ENCODE data around the gene MAP2K2. TPM values are rescaled to one million over a fixed set of nuclear protein-coding genes. Genes with fewer than 3 reads are reported as not detected.

MAP2K2 gene
- polyA plus RNA-seq, 3 donors = 79.8 to 125 (median 104) TPM

Other genes with a start within 250 kb of the MAP2K2 start
- under 1 TPM in 1 of 3 donors, not detected in 2; 0.10 TPM for gene ATCAY, start 243.4 kb downstream of the MAP2K2 start, polyA plus RNA-seq
- 1 to 10 TPM in 2 of 3 donors, under 1 TPM in 1; 0.15 to 2.9 (median 1.1) TPM for gene NMRK2, start 191.1 kb downstream of the MAP2K2 start, polyA plus RNA-seq
- gene DAPK3, start 153.0 kb downstream of the MAP2K2 start, polyA plus RNA-seq = 10 to 100 TPM; 46.4 to 78.1 (median 61.3) TPM
- 1,000 to 10,000 TPM; 1,566 to 2,151 (median 1,831) TPM for gene EEF2, start 138.7 kb downstream of the MAP2K2 start, polyA plus RNA-seq
- gene PIAS4, start 116.4 kb downstream of the MAP2K2 start, polyA plus RNA-seq = 10 to 100 TPM in 2 of 3 donors, 1 to 10 TPM in 1; 9.0 to 13.3 (median 10.9) TPM
- gene ZBTB7A, start 57.2 kb downstream of the MAP2K2 start, polyA plus RNA-seq = 10 to 100 TPM in 2 of 3 donors, 1 to 10 TPM in 1; 7.4 to 21.9 (median 10.8) TPM
- gene CREB3L3, start 29.5 kb upstream of the MAP2K2 start, polyA plus RNA-seq = under 1 TPM in 2 of 3 donors, not detected in 1; 0.12 to 0.18 TPM
- 10 to 100 TPM; 13.6 to 18.3 (median 18.2) TPM for gene SIRT6, start 58.4 kb upstream of the MAP2K2 start, polyA plus RNA-seq
- 1 to 10 TPM; 1.5 to 2.2 (median 1.6) TPM for gene ANKRD24, start 58.6 kb upstream of the MAP2K2 start, polyA plus RNA-seq
- gene EBI3, start 105.4 kb upstream of the MAP2K2 start, polyA plus RNA-seq = 1 to 10 TPM; 1.4 to 3.5 (median 3.0) TPM
- 10 to 100 TPM; 20.9 to 27.1 (median 21.6) TPM for gene YJU2, start 123.0 kb upstream of the MAP2K2 start, polyA plus RNA-seq
- under 1 TPM in 1 of 3 donors, not detected in 2; 0.12 TPM for gene SHD, start 155.1 kb upstream of the MAP2K2 start, polyA plus RNA-seq
- 1 to 10 TPM in 1 of 3 donors, under 1 TPM in 2; 0.22 to 4.0 (median 0.59) TPM for gene TMIGD2, start 178.3 kb upstream of the MAP2K2 start, polyA plus RNA-seq
- under 1 TPM in 2 of 3 donors, not detected in 1; 0.12 TPM for gene FSD1, start 180.5 kb upstream of the MAP2K2 start, polyA plus RNA-seq
- 10 to 100 TPM in 2 of 3 donors, 1 to 10 TPM in 1; 6.4 to 15.5 (median 10.1) TPM for gene STAP2, start 214.7 kb upstream of the MAP2K2 start, polyA plus RNA-seq
- gene MPND, start 219.4 kb upstream of the MAP2K2 start, polyA plus RNA-seq = 10 to 100 TPM; 12.0 to 21.6 (median 17.2) TPM

Measured in adipose tissue (tissue), 3 donors.